ENCODE measurements around the gene DCPS.
A peak's percentile ranks its signal among the peaks of the same experiment; 100 is the strongest.
"Not testable (repeated sequence)": the region's sequence is repeated elsewhere in the genome, so short reads cannot be mapped to it uniquely, and the experiment has no call there.

Gene DCPS

GRCh38 chr11:126362879-126363655 is 59.2 kb downstream of the DCPS start:
- no peak for DNase-seq

GRCh38 chr11:126363706-126364248 is 59.9 kb downstream of the DCPS start:
- peak; percentile 64 for DNase-seq

- not testable (repeated sequence) for DNase-seq
Measured at GRCh38 chr11:126364735-126365134, 60.9 kb downstream of the DCPS start.

GRCh38 chr11:126365508-126365907 is 61.6 kb downstream of the DCPS start:
- not testable (repeated sequence) for DNase-seq

DNA sequence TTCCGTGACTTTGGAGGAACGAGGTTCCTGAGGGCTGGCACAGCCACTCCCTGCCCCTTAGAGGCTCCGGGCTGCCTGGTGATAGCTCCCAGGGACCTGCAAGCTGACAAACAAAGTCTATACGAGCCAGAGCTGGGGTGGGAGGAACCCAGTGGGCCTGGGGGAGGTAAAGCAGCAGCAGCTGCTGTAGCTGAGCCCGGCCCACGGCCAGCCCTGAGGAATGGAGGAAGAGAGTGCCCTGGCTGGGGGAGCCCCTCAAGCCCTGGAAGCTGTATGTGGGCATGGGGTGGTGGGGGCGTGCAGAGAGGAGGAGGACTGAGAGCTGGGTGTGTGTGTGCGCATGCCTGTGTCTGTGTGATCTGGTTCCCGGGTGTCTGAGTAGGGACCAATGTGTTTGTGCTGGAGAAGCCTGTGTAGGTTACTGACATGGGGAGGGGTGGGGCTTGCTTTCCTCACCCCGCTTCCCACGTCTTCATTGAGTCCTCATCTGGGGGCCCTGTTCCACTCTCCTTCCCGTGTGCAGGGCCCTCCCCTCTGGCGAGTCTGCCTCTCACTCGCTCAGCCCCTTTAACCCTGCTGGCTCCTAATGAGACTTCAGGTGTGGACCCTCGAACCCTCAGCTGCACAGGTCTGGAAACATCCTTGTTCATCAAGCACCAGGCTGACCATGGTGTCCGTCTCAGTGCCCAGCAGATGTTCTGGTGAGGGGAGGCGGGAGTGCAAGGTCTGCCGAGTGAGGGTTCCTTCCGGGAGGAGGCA is 62.4 kb downstream of the DCPS start:
- no peak for DNase-seq

DNA sequence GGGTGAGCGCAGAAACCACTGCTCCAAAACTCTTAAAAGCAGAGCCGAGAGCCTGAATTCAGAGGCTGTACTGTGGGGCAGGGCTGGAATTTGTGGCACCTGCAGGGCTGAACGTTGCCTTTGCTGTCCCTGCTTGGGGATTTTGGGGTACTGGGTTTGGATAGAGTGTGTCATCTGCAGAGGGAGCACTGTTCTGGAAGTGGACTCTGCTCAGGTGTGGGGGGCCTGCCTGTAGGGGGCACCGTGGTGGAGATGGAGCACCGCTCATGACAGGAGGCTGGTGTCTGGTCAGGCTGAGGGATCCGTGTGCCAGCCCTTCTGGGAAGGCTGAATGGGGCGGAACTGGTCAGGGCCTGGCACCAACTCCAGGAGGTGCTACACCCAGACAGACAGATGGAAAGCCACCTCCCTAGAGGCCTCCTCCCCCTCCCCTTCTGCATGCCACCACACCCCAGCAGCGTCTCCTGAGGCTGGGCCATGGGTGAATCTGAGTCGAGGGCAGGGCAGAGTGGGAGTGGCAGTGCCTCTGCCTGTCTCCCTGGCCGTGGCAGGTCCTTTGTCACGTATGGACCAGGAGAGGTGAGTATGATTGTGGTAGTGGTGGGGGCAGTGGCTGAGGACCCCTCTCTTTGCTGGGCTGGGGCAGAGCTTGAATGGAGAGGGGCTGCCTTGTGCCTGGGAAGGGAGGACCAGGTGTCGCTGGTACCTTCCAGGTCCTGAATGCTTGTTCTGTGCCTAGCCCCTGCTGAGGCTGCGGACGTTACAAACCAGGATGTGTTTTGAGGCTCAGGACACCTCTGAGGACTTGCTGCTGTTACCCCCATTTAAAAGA is 63.2 kb downstream of the DCPS start:
- not testable (repeated sequence) for DNase-seq

- DNase-seq: not testable (repeated sequence)
Measured at GRCh38 chr11:126367806-126368205, 63.9 kb downstream of the DCPS start.

GRCh38 chr11:126368336-126369119 is 64.7 kb downstream of the DCPS start:
- DNase-seq: not testable (repeated sequence)

- DNase-seq: no peak
Measured at GRCh38 chr11:126370016-126370415, 66.2 kb downstream of the DCPS start.

GRCh38 chr11:126371595-126371994 is 67.7 kb downstream of the DCPS start:
- no peak for DNase-seq

GRCh38 chr11:126373389-126374066 is 69.7 kb downstream of the DCPS start:
- DNase-seq: not testable (repeated sequence)

GRCh38 chr11:126374562-126375300 is 70.9 kb downstream of the DCPS start:
- not testable (repeated sequence) for DNase-seq

GRCh38 chr11:126375726-126376125 is 71.9 kb downstream of the DCPS start:
- DNase-seq: no peak

DNA sequence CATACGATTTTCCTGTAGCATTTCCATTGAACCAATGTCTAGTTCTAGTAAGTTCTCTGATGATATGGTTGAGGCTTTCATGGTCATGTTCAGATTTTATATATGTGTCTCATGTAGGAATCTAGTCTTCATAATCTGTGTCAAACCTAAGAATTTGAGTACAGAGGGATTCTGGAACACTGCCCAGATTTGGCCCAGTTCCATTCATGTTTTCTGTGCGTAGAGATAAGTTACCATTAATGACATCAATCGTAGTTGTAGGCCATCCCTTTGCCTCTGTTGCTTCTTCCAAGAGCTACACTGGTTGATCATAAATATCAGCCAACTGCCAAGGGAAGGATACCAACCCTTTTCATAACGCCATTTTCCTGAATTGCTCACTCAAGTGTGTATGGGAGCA is 74.9 kb downstream of the DCPS start:
- DNase-seq: no peak

DNA sequence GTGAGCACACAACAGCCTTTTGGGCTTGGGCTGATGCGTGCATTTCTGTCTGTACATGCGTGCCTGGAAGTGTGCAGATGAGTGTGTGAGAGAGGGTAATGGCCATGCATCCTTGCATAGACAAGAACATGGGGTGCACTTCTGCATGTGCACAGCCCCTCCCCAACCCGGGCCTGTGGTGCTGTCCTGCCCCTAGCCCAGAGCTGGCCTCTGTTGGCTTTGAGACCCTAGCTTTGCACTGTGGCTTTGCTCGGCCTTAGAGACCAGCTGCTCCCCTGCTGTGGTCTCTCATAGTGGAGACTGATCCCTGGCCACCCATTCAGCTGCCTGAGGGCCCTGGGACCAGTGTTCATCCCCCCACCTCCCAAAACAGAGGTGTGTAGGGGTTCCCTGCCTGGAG is 77.0 kb downstream of the DCPS start:
- DNase-seq: no peak

DNA sequence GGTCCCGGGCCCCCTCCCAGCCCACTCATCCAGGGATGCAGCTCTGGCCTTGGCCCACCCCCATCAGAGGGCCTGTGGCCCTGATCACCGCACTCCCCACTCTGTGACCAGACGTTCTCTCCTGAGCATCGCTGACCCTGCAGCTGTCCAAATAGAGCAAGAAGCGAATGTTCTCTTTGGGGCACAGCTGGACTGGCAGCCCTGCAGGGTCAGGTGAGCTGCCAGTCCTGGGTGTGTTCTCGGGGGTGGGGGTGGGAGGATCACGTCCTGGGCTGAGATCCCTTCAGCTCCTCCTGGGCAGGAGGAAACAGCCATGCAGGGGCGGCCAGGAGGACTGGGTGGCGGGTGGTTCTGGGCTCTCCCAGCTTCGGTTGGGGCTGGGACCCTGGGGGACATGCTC is 78.1 kb downstream of the DCPS start:
- not testable (repeated sequence) for DNase-seq

DNA sequence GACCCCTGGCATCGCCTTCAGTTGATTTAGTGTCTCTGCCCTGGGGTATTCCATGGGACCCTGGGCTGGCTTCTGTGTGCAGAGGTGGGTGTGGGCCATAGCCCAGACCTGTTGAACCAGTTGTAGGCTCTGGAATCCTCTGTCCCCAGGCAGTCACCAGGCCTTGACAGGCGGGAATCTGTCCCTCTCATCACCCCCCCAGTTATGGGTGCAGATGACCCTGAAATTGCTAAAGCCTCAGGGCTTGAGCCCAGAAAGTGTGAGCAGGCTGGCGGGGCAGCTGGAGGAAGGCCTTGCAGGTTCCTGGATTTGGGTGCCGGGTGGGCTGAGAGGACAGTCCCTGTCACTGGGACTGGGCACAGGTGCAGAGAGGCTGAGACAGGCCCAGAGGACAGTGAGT is 78.8 kb downstream of the DCPS start:
- not testable (repeated sequence) for DNase-seq

DNA sequence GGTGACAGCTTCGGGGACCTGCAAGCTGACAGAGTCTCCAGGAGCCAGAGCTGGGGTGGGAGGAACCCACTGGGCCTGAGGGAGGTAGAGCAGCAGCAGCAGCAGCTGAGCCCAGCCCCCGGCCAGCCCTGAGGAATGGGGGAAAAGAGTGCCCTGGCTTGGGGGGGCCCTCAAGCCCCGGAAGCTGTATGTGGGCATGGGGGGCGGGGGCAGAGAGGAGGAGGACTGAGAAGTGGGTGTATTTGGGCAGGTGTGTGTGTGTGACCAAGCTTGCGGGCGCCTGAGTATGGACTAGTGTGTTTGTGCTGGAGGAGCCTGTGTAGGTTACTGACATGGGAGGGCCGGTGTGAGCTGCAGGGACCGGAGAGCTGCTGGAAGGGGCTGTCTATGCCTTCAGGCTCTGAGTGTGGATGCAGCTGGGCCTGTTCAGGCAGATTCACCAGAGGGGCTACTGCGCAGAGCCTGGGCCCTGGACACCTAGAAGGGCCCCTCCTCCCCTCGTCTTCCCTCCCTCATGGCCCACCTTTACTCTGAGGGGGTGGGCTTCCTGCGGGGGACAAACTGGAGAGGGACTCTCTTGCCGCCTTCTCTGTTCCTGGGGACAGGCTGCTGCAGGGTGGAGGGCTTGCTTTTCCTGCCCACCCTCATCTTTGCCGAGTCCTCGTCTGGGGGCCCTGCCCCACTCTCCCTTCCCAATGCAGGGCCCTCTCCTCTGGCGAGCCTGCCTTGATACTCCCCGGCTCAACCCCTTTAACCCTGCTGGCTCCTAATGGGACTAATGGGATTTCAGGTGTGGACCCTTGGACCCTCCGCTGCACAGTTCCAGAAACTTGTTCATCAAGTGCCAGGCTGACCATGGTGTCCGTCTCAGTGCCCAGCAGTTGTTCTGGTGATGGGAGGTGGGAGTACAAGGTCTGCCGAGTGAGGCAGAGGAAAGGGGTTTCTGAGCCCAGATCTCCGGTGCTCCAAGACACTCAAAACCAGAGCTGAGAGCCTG is 79.8 kb downstream of the DCPS start:
- no peak for DNase-seq

DNA sequence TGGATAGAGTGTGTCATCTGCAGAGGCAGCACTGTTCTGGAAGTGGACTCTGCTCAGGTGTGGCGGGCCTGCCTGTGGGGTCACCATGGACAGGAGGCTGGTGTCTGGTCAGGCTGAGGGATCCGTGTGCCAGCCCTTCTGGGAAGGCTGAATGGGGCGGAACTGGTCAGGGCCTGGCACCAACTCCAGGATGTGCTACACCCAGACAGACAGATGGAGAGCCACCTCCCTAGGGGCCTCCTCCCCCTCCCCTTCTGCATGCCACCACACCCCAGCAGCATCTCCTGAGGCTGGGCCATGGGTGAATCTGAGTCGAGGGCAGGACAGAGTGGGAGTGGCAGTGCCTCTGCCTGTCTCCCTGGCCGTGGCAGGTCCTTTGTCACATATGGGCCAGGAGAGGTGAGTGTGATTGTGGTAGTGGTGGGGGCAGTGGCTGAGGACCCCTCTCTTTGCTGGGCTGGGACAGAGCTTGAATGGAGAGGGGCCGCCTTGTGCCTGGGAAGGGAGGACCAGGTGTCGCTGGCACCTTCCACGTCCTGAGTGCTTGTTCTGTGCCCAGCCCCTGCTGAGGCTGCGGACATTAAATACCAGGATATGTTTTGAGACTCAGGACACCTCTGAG is 80.7 kb downstream of the DCPS start:
- DNase-seq: no peak

Measured in right hindlimb (tissue), 1 donor.